ENCODE data around the gene CTNNA3. TPM values are rescaled to one million over a fixed set of nuclear protein-coding genes. Genes with fewer than 3 reads are reported as not detected.
A peak's percentile ranks its signal among the peaks of the same experiment; 100 is the strongest.

The CTNNA3 gene
- total RNA-seq, 1 donor from 2014 or later: not detected

DNA sequence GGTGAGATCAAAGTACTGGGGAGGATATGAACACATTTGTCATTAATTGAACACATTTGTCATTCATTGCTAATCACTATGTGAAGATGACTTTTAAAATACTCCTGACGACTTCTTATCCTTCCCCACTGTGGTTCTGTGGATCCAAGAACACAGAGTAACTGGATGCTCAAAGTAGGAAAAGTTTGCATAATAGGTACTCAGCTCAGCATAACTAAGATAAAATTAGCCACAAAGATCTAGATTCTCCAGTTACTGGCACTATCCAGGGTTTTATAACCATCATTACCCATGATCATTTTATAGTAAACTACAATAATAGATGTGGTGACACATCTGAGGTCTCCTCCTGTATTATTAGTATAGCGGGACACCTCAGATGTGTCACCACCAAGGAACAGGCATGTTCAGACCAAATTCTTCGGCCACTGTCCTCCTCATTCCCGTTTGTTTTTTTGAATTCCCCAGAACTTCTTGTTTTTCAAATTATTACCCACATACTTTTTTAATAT, 933.7 kb downstream of the CTNNA3 start:
- no peaks in the 10 kb centered on the region for H3K36me3 ChIP-seq (ENCODE audit: control insufficient read depth, insufficient read depth, low read length)
- DNase-seq (ENCODE audit: low read depth) (no peak), FAIRE-seq (no peak)
- H3K4me3 ChIP-seq (ENCODE audit: low read depth, low read length): no peak overlapping the region
- TF ChIP-seq, protein P1, sequence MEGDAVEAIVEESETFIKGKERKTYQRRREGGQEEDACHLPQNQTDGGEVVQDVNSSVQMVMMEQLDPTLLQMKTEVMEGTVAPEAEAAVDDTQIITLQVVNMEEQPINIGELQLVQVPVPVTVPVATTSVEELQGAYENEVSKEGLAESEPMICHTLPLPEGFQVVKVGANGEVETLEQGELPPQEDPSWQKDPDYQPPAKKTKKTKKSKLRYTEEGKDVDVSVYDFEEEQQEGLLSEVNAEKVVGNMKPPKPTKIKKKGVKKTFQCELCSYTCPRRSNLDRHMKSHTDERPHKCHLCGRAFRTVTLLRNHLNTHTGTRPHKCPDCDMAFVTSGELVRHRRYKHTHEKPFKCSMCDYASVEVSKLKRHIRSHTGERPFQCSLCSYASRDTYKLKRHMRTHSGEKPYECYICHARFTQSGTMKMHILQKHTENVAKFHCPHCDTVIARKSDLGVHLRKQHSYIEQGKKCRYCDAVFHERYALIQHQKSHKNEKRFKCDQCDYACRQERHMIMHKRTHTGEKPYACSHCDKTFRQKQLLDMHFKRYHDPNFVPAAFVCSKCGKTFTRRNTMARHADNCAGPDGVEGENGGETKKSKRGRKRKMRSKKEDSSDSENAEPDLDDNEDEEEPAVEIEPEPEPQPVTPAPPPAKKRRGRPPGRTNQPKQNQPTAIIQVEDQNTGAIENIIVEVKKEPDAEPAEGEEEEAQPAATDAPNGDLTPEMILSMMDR (IDR thresholded peaks at IDR 0.05; ENCODE audit: insufficient read depth, low read length, severe bottlenecking): no peak
- no peaks in the 10 kb centered on the region for H3K27me3 ChIP-seq (ENCODE audit: control insufficient read depth, insufficient read depth, low read length)

DNA sequence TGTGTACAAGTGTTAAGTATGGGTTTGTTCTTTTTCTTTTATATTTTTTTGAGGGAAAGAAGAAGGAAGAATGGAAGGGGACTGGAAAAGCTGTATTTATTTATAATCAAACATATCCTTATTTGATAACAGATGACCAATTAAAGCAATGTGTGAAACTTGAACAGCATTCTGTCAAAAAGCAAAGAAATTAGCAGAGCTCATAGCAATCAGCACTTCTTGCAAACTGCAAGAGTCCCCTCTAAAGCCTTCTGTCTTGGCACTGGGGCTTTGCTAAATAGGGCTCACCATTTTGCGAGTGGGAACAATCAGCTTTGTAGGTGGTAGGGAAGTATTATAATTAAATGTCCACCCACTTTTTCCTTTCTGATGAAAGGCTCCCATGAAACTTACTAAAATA, 935.1 kb downstream of the CTNNA3 start:
- Histone ChIP-seq H3K36me3 (ENCODE audit: control insufficient read depth, insufficient read depth, low read length) (no peaks in the 10 kb centered on the region), H3K27me3 (ENCODE audit: control insufficient read depth, insufficient read depth, low read length) (no peaks in the 10 kb centered on the region), H3K4me3 (ENCODE audit: low read depth, low read length) (no peak overlapping the region)
- FAIRE-seq: no peak
- TF ChIP-seq, protein P1 (IDR thresholded peaks at IDR 0.05; ENCODE audit: insufficient read depth, low read length, severe bottlenecking): no peak
- no peak for DNase-seq (ENCODE audit: low read depth)

DNA sequence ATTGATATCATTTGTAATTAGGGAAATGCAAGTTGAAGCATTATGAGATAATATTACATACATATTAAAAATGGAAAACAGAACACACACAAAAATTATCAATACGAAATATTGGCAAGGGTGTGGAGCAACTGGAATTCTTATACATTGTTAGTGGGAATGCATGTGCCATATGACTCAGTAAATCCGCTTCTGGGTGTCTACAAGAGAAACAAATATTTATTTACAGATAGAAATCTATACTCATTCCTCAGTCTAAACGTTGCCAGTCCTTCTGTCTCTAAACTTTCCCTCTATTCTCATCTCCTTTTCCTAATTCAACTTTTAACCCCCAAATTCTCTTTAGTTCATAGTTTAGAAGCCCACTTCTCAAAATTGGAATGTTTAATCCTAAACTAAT, 940.5 kb downstream of the CTNNA3 start:
- no peaks in the 10 kb centered on the region for H3K36me3 ChIP-seq (ENCODE audit: control insufficient read depth, insufficient read depth, low read length)
- H3K27me3 ChIP-seq (ENCODE audit: control insufficient read depth, insufficient read depth, low read length): no peaks in the 10 kb centered on the region
- no peak for DNase-seq (ENCODE audit: low read depth)
- no peak overlapping the region for H3K4me3 ChIP-seq (ENCODE audit: low read depth, low read length)
- no peak for FAIRE-seq
- TF ChIP-seq, protein P1 (IDR thresholded peaks at IDR 0.05; ENCODE audit: insufficient read depth, low read length, severe bottlenecking): no peak

DNA sequence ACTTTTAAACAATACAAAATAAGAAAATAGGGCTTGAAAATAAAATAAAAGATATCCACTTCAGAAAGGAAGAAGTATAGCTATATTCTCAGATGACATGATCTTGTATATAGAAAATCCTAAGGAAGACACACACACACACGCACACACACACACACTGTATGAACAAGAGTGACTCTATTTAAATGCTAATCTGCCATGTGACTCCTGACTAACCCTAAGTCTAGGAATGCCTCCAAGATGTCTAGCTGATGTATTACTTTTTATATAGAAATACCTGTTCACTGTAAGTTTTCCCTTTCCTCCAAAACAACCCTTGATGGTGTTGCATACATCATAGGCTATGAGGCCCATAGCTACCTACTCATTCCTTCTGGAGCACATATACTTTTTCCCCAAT, 943.3 kb downstream of the CTNNA3 start:
- no peak for FAIRE-seq
- H3K36me3 ChIP-seq (ENCODE audit: control insufficient read depth, insufficient read depth, low read length): no peaks in the 10 kb centered on the region
- peak; percentile 45 for DNase-seq (ENCODE audit: low read depth)
- H3K27me3 ChIP-seq (ENCODE audit: control insufficient read depth, insufficient read depth, low read length): no peaks in the 10 kb centered on the region
- no peak overlapping the region for H3K4me3 ChIP-seq (ENCODE audit: low read depth, low read length)
- TF ChIP-seq, protein P1 (IDR thresholded peaks at IDR 0.05; ENCODE audit: insufficient read depth, low read length, severe bottlenecking): no peak

DNA sequence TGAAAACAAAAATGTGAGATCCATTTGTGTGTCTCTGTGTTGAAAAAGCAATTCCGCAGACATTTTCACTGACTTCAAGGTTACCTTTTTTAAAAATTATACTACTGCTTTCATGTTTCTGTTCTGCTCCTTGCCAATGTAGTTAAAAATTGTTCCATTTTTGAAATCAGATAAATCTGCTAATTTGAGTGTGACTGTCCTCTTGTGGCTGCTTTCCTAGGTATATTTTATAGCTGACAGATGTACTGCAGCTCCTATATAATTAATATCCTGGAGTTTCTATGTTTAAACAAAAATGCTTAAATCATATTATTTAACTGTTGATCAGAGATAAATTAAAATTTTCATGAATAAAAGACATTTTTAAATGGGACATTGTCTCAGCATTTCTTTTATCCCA, 947.8 kb downstream of the CTNNA3 start:
- Histone ChIP-seq H3K27me3 (ENCODE audit: control insufficient read depth, insufficient read depth, low read length) (no peaks in the 10 kb centered on the region), H3K4me3 (ENCODE audit: low read depth, low read length) (no peak overlapping the region), H3K36me3 (ENCODE audit: control insufficient read depth, insufficient read depth, low read length) (no peaks in the 10 kb centered on the region)
- no peak for DNase-seq (ENCODE audit: low read depth)
- TF ChIP-seq, protein P1 (IDR thresholded peaks at IDR 0.05; ENCODE audit: insufficient read depth, low read length, severe bottlenecking): no peak
- no peak for FAIRE-seq

DNA sequence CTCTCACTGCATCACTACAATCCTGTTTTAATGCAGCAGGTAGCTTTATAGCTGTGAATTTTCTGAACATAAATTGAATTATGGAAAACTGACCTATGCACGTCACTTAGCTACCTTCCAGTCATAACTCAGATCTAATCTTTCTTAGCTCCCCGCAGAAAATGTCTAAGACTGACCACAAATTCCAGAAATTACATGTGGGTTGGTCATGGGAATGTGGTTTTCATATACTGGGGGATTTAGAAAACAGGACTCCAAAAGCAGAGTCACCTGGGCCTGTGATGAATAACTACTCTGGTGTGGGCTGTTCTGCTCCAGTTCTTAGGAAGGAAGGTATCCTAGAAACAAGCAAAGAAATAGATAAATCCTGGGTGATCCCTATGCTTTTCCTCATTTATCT, 948.5 kb downstream of the CTNNA3 start:
- Histone ChIP-seq H3K4me3 (ENCODE audit: low read depth, low read length) (no peak overlapping the region), H3K27me3 (ENCODE audit: control insufficient read depth, insufficient read depth, low read length) (no peaks in the 10 kb centered on the region), H3K36me3 (ENCODE audit: control insufficient read depth, insufficient read depth, low read length) (no peaks in the 10 kb centered on the region)
- no peak for FAIRE-seq
- TF ChIP-seq, protein P1 (IDR thresholded peaks at IDR 0.05; ENCODE audit: insufficient read depth, low read length, severe bottlenecking): no peak
- DNase-seq (ENCODE audit: low read depth): peak; percentile 57
